Endothelial cell (in vitro differentiated cells): ENCODE results near the gene AKAP7. TPM values are rescaled to one million over a fixed set of nuclear protein-coding genes. Genes with fewer than 3 reads are reported as not detected.

Experiments
- DNase-seq: peaks from one replicate; pipeline ENCODE4 v3.0.0; 2021; ENCODE audit warnings: low spot score
- H3K27ac Mint-ChIP-seq: one replicate; pipeline ENCODE4 v1.8.0; 2021; ENCODE audit warnings: mixed read lengths, inconsistent platforms; ENCODE audit not compliant: unreplicated experiment
- H3K27me3 Mint-ChIP-seq: one replicate; pipeline ENCODE4 v1.8.0; 2021; ENCODE audit warnings: mild to moderate bottlenecking, moderate library complexity, mixed read lengths, inconsistent platforms; ENCODE audit not compliant: unreplicated experiment
- H3K36me3 Mint-ChIP-seq: one replicate; pipeline ENCODE4 v1.8.0; 2021; ENCODE audit warnings: mild to moderate bottlenecking, low read depth, mixed read lengths, inconsistent platforms; ENCODE audit not compliant: unreplicated experiment
- H3K4me1 Mint-ChIP-seq: one replicate; pipeline ENCODE4 v1.8.0; 2021; ENCODE audit warnings: mild to moderate bottlenecking, mixed read lengths, inconsistent platforms; ENCODE audit not compliant: unreplicated experiment
- H3K4me3 Mint-ChIP-seq: one replicate; pipeline ENCODE4 v1.8.0; 2021; ENCODE audit warnings: mild to moderate bottlenecking, mixed read lengths, inconsistent platforms; ENCODE audit not compliant: unreplicated experiment
- H3K9me3 Mint-ChIP-seq: one replicate; pipeline ENCODE4 v1.8.0; 2021; ENCODE audit warnings: mixed read lengths, inconsistent platforms; ENCODE audit not compliant: unreplicated experiment
- total RNA-seq: library from RNA; stranded (reverse); fragmentation: NEBNext Ultra II Directional; extraction: Animal tissue kit (Norgen Biotek cat#: 25700); gene quantifications from one replicate; pipeline ENCODE4 v1.2.1, GENCODE V29; 2021; ENCODE audit not compliant: unreplicated experiment
- TF ChIP-seq, protein P1 (sequence below): fragments of 200-600 bp; sonication (generic); IDR thresholded peaks from one replicate; pipeline ENCODE4 v1.5.0; 2021; ENCODE audit warnings: antibody characterized with exemption; ENCODE audit not compliant: unreplicated experiment

The AKAP7 gene
- total RNA-seq, 1 donor from 2014 or later = 5.2 TPM

GRCh38 chr6:131115651-131116050 is 19.6 kb upstream of the AKAP7 start:
- H3K36me3 Mint-ChIP-seq = no peaks in the 10 kb centered on the region
- H3K4me3 Mint-ChIP-seq = no peak overlapping the region
- TF ChIP-seq, protein P1, sequence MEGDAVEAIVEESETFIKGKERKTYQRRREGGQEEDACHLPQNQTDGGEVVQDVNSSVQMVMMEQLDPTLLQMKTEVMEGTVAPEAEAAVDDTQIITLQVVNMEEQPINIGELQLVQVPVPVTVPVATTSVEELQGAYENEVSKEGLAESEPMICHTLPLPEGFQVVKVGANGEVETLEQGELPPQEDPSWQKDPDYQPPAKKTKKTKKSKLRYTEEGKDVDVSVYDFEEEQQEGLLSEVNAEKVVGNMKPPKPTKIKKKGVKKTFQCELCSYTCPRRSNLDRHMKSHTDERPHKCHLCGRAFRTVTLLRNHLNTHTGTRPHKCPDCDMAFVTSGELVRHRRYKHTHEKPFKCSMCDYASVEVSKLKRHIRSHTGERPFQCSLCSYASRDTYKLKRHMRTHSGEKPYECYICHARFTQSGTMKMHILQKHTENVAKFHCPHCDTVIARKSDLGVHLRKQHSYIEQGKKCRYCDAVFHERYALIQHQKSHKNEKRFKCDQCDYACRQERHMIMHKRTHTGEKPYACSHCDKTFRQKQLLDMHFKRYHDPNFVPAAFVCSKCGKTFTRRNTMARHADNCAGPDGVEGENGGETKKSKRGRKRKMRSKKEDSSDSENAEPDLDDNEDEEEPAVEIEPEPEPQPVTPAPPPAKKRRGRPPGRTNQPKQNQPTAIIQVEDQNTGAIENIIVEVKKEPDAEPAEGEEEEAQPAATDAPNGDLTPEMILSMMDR = no peak
- H3K27ac Mint-ChIP-seq = no peak overlapping the region
- peaks cover 4% of the 10 kb centered on the region for H3K27me3 Mint-ChIP-seq
- no peaks in the 10 kb centered on the region for H3K4me1 Mint-ChIP-seq
- DNase-seq = no peak
- no peaks in the 10 kb centered on the region for H3K9me3 Mint-ChIP-seq

DNA sequence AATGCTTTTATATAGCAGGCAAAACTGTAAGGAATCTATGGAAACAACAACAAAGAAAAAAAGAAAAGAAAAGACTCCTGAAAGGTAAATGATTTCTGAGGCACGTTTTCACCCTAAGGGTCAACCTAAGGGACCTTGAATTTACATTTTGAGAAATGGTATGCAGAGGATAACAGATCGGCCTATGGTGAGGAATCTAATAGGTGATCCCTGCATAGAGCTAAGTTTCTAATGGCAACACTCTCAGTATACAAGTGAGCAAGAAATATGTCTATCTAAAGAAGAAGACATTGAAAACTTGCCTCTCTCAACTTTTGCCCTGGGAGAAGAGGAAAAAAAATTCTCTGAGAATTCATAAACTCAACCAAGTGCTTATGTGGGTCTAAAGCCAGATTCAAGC is 18.9 kb upstream of the AKAP7 start:
- Mint-ChIP-seq H3K9me3 (no peaks in the 10 kb centered on the region), H3K27ac (no peak overlapping the region), H3K27me3 (peaks cover 4% of the 10 kb centered on the region), H3K4me3 (no peak overlapping the region), H3K4me1 (no peaks in the 10 kb centered on the region), H3K36me3 (no peaks in the 10 kb centered on the region)
- DNase-seq = no peak
- TF ChIP-seq, protein P1 = no peak

GRCh38 chr6:131116755-131117360 is 18.4 kb upstream of the AKAP7 start:
- no peak overlapping the region for H3K27ac Mint-ChIP-seq
- H3K27me3 Mint-ChIP-seq = peaks cover 4% of the 10 kb centered on the region
- no peak overlapping the region for H3K4me3 Mint-ChIP-seq
- no peaks in the 10 kb centered on the region for H3K36me3 Mint-ChIP-seq
- no peaks in the 10 kb centered on the region for H3K9me3 Mint-ChIP-seq
- TF ChIP-seq, protein P1 = peak; percentile 60
- no peaks in the 10 kb centered on the region for H3K4me1 Mint-ChIP-seq
- DNase-seq = peak; percentile 15

- no peak overlapping the region for H3K4me3 Mint-ChIP-seq
- no peak overlapping the region for H3K27ac Mint-ChIP-seq
- H3K27me3 Mint-ChIP-seq = peaks cover 4% of the 10 kb centered on the region
- no peaks in the 10 kb centered on the region for H3K36me3 Mint-ChIP-seq
- DNase-seq = no peak
- TF ChIP-seq, protein P1 = no peak
- H3K4me1 Mint-ChIP-seq = no peaks in the 10 kb centered on the region
- no peaks in the 10 kb centered on the region for H3K9me3 Mint-ChIP-seq
Observed at GRCh38 chr6:131117878-131118277, 17.4 kb upstream of the AKAP7 start.

GRCh38 chr6:131122007-131122406 is 13.3 kb upstream of the AKAP7 start:
- Mint-ChIP-seq H3K27ac (no peak overlapping the region), H3K4me3 (no peak overlapping the region), H3K27me3 (peaks cover 1% of the 10 kb centered on the region), H3K4me1 (no peaks in the 10 kb centered on the region), H3K36me3 (no peaks in the 10 kb centered on the region), H3K9me3 (no peaks in the 10 kb centered on the region)
- DNase-seq = no peak
- TF ChIP-seq, protein P1 = no peak
